ENCODE measurements around the gene SLC9A5.

Gene SLC9A5

DNA sequence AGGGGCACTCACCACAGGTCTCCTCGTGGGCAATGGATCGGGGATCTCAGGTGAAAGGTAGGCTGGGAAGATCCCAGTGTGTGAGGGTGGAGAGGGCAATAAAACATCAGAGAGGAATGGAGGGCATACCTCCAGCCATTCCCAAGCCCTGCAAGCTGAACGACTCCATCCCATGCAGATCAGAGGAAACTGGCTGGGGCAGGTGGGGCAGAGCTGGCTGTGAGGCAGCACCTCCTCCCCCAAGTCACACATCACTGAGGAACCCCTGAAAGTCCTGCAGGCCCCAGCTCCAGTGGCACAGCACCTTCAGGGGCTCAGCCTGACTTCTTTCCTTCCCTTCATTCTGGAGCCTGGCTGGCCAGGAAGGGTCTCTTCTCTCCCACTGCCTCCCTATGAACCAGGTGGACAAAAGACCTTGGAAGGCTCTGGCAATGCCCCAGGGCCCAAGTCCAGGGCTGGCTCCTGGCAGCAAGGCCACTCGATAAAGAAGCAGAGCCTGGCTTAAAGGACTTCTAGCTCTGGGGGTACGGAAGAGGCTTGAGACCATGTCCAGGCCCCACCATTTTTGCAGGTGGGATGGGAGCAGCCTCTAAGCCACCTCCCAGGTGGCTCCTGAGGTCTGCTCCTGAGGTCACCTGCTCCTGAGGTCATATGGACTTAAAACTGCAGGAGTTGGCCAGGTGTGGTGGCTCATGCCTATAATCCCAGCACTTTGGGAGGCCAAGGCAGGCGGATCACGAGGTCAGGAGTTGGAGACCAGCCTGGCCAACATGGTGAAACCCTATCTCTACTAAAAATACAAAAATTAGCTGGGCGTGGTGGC lies 35.4 kb upstream of the SLC9A5 start:
- in situ Hi-C loops (cut with MboI; ENCODE audit: low sequenced_read_pairs): no loop called here

GRCh38 chr16:67215706-67216105 lies 33.1 kb upstream of the SLC9A5 start:
- in situ Hi-C loops (cut with MboI; ENCODE audit: low sequenced_read_pairs): no loop called here

GRCh38 chr16:67216612-67217490 lies 31.9 kb upstream of the SLC9A5 start:
- in situ Hi-C loops (cut with MboI; ENCODE audit: low sequenced_read_pairs): no loop called here

DNA sequence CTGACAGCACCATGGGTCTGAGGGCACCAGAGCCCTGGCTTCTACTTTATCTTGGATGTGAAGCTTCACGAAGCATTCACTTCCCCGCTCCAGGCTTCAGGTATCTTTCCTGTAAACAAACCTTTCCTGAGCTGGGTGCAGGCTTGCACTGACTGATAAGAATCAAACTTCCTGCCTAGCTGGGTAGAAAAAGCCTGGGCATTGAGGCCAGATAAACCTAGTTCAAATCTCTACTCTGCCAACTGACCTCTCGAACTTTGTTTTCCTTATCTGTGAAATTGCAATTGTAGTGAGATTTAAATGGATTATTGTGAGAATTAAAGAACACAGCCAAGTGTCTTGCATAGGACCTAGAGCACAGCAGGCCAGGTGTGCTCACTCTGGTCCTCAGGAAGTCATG lies 24.8 kb upstream of the SLC9A5 start:
- in situ Hi-C loops (cut with MboI; ENCODE audit: low sequenced_read_pairs): no loop called here

DNA sequence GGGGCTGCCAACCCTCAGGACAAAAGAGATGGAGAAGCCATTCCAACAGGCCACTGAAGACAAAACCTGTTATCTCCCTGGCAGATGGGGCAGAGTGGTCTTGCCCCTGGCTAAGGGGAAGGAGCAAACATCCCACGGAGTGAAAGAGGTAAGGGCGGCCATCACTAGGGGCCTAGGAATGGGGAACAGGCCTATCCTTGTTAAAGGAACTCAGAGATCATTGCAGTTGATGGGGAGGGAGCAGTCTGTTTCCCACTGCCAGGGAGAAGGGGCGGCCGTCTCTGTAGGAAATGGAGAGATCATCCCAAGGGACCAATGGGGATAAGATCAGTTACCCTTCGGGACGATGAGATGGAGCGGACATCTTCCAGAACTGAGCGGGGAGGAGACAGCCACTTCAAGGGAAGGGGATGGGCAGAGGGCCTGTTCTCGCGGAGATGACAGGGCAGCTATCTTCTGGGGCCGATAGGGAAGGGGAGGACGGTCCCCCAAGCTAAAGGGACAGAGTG lies 22.4 kb upstream of the SLC9A5 start:
- in situ Hi-C loops (cut with MboI; ENCODE audit: low sequenced_read_pairs): no loop called here

DNA sequence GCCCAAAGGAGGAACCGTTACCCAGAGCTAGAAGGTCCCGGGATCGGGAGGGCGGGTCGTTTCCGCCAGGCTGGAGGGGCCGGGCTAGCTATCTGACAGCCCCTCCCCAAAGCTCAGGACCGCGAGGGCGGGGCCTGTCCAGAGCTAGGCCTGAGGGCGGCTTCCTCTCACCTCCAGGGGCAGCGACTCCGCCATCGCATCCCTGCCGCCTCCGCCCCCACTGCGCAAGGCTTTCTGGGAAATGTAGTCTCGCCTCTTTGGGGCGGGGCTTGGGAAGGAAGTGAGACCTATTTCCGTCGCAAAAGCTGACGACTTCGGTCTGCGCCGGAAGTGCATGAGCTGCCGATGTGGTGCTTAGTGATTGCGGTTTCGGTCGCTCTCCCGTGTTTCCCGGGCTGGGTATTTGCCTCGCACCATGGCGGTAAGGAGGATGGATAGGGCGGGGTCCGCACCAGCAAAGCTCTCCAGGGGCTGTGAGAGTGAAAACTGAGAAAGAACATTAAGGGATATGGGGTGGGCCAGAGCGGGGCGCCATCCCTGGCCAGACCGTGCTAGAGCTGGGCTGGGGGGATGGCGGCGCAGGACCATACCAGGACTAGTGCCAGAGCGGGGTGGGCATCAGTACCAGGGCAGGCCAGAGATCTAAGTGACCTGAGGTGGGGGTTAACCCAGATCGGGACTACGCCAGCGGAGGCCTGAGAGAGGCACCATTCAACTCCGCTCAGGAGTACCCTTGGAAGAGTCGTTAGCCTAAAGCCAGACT lies 21.8 kb upstream of the SLC9A5 start, which contains the start of gene TMEM208:
TSS of gene TMEM208 (plus strand) at position 327 of the 763 bp plus-strand sequence. CDS start at position 416, 89 bp downstream.
- in situ Hi-C loops (cut with MboI; ENCODE audit: low sequenced_read_pairs): no loop called here

GRCh38 chr16:67227567-67227921 lies 21.2 kb upstream of the SLC9A5 start:
- in situ Hi-C loops (cut with MboI; ENCODE audit: low sequenced_read_pairs): no loop called here

- in situ Hi-C loops (cut with MboI; ENCODE audit: low sequenced_read_pairs): no loop called here
These were observed 20.6 kb upstream of the SLC9A5 start for GRCh38 chr16:67228034-67228785.

GRCh38 chr16:67228905-67229304 lies 19.9 kb upstream of the SLC9A5 start:
- in situ Hi-C loops (cut with MboI; ENCODE audit: low sequenced_read_pairs): no loop called here

DNA sequence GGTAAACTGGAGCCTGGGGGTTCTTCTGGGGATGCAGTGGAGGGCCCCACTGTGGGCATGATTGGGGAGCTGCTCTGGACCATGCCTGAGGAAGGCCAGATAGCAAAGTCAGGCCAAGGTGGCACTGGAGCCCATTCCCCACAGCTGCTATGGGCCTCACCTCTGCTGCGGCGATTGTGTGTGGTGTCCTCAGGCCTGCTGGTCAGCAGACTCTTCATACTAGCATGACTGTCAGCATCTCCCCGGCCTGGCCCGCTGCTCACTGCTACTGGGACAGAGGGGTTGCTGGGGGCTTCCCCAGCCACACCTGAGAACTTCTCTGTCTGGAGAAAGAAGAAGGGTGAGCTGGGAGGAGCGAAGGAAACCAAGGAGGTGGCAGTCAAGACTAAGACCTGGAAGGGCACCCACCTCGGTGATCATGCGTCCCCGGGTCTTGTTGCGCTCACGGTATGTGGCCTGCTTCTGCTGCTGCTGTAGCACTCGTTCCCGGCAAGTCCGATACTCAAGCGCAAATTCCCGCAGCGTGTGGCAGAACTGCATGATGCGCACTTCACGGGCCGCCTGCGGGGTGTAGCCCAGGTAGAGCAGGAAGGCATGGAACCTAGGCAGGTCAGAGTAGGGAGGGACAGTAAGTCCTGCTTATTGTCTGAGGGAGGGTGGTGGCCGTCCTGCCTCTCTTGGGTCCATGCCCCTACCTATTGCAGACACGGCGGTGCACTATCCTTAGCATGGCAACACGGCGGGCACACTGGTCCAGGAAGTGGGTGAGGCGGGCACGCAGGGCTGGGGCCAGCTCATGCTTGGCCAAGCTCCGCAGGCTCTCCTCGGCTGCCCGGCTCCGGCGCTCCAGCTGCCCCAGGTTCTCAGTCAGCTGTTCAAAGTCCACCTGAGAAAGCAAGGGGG lies 18.6 kb upstream of the SLC9A5 start:
- in situ Hi-C loops (cut with MboI; ENCODE audit: low sequenced_read_pairs): no loop called here

- in situ Hi-C loops (cut with MboI; ENCODE audit: low sequenced_read_pairs): no loop called here
These were observed 17.7 kb upstream of the SLC9A5 start for GRCh38 chr16:67230809-67231660.

DNA sequence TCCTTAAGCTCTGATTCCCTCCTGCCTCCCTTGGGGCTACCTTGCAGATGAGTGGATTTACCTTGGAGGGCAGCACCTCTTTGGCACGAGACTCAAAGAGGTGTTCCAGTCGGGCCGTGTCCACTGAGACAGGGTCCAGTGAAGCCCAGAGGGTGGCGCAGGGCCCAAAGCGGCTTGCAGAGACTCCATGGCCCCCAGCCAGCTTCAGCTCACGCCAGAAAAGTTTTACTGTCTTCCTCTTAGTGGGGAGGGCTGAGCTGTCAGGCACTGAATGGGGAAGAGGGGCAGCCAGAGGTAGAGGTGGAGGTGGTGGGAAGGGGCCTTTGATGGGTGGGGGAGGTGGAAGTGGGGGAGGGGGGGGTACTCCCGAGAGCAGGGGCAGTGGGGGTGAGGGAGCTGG lies 15.2 kb upstream of the SLC9A5 start:
- in situ Hi-C loops (cut with MboI; ENCODE audit: low sequenced_read_pairs): no loop called here

- in situ Hi-C loops (cut with MboI; ENCODE audit: low sequenced_read_pairs): no loop called here
These were observed 14.6 kb upstream of the SLC9A5 start for GRCh38 chr16:67234180-67234597.

DNA sequence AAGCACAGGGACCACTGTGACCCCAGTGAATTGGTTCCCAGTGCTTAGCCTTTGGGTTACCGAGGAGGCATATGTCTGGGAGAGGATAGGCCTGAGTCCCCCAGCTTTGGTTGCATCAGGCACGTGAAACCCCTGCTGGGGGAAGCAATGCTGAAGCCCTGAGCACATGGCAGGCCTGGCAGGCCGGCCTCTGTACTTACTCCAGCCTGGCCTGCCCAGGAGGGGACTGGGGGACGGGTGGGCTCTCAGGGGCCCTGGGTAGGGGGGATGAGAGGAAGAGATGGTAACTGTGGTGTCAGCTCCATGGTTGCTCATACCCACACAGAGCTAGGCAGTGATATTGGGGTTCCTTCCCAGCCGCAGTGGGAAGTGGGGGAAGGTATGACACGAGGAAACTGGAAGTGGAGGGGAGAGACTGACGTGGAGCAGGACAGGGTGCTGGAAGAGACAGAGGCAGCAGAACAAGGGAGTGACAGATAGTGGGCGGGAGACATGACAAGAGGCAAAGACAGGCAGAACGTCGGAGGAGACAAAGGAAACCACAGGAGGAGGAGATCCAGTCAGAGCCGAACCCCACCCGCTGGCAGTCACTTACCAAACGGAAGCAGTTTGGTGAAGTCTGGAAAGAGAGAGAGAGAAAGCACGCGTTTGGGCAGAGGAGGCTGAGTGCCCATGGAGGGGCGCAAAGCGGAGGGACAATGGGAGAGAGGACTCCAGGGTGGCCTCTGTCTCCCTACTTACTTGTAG lies 12.8 kb upstream of the SLC9A5 start:
- in situ Hi-C loops (cut with MboI; ENCODE audit: low sequenced_read_pairs): no loop called here

GRCh38 chr16:67236563-67237395 lies 12.0 kb upstream of the SLC9A5 start:
- in situ Hi-C loops (cut with MboI; ENCODE audit: low sequenced_read_pairs): no loop called here

GRCh38 chr16:67237396-67238277 lies 11.1 kb upstream of the SLC9A5 start:
- in situ Hi-C loops (cut with MboI; ENCODE audit: low sequenced_read_pairs): no loop called here

All from HL-60/S4 treated with retinoic acid at 250 ng/mL for 4 days and 3 days (cell line).